ENCODE results near the gene LRRC73. TPM values are rescaled to one million over a fixed set of nuclear protein-coding genes. Genes with fewer than 3 reads are reported as not detected.

Gene LRRC73
- total RNA-seq, 1 experiment from 2014 or later = 0.22 TPM

DNA sequence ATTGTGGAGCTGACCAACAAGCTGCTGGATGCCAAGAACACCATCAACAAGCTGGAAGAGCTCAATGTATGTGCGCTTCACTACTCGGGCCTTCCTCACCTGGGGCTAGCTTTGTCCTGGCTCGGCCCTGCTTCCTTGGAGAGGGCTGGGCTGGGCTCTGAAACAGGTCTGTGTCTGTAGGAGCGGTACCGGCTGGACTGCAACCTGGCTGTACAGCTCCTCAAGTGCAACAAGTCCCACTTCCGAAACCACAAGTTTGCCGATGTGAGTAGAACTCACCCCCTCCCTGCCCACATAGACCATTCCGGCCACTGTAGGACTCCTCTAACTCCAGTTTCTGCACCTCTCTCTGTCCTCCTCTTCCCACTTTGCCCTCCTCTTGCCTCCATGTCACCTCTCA is 6.7 kb downstream of the LRRC73 start:
- ATAC-seq (no peak), DNase-seq (no peak)
- H4K20me1 ChIP-seq (ENCODE audit: low read length) = no peaks in the 10 kb centered on the region
- no peak overlapping the region for H3K9ac ChIP-seq (ENCODE audit: low read length)
- no peaks in the 10 kb centered on the region for H3F3A ChIP-seq (ENCODE audit: low read length, unreplicated experiment)
- no TSS peak for BruUV-seq (replicated peaks)
- H3K9me3 ChIP-seq (ENCODE audit: low read length) = no peaks in the 10 kb centered on the region
- H3K4me3 ChIP-seq (ENCODE audit: low read length) = no peak overlapping the region
- no peaks in the 10 kb centered on the region for H3K4me1 ChIP-seq (ENCODE audit: insufficient read depth, low read length)
- H3K36me3 ChIP-seq (ENCODE audit: low read depth, low read length) = peaks cover 14% of the 10 kb centered on the region
- no peak overlapping the region for H3K27ac ChIP-seq (ENCODE audit: low read length)
- H3K79me2 ChIP-seq (ENCODE audit: low read length) = no peaks in the 10 kb centered on the region
- no peaks in the 10 kb centered on the region for H3K27me3 ChIP-seq (ENCODE audit: low read length)
- intact Hi-C loops (cut with micrococcal nuclease) = loop anchor here (10.0 kb wide), 1 partner anchor 139 kb away; the partner anchor contains the start of gene ZNF318
- no peaks in the 10 kb centered on the region for H3K9me2 ChIP-seq (replicated peaks; ENCODE audit: low read length)
- no peak overlapping the region for H3K4me2 ChIP-seq (ENCODE audit: low read length)
- H2AFZ ChIP-seq (ENCODE audit: low read length) = no peak overlapping the region
- POLR2A ChIA-PET (ENCODE audit: unreplicated experiment) = no interaction called here
- TF ChIP-seq EZH2phosphoT487 (IDR thresholded peaks at IDR 0.05; ENCODE audit: borderline replicate concordance, low read length) = no peak
- TF ChIP-seq EZH2 (IDR thresholded peaks at IDR 0.05; ENCODE audit: low read length, unreplicated experiment) = no peak
- TF ChIP-seq, protein P1, sequence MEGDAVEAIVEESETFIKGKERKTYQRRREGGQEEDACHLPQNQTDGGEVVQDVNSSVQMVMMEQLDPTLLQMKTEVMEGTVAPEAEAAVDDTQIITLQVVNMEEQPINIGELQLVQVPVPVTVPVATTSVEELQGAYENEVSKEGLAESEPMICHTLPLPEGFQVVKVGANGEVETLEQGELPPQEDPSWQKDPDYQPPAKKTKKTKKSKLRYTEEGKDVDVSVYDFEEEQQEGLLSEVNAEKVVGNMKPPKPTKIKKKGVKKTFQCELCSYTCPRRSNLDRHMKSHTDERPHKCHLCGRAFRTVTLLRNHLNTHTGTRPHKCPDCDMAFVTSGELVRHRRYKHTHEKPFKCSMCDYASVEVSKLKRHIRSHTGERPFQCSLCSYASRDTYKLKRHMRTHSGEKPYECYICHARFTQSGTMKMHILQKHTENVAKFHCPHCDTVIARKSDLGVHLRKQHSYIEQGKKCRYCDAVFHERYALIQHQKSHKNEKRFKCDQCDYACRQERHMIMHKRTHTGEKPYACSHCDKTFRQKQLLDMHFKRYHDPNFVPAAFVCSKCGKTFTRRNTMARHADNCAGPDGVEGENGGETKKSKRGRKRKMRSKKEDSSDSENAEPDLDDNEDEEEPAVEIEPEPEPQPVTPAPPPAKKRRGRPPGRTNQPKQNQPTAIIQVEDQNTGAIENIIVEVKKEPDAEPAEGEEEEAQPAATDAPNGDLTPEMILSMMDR (conservative IDR thresholded peaks at IDR 0.05; ENCODE audit: low read depth, low read length) = no peak
- CTCF ChIA-PET = interaction anchor here (0.9 kb wide), 1 partner anchor 46 kb away, joined by 3 read pairs; no protein-coding TSS in a partner anchor

DNA sequence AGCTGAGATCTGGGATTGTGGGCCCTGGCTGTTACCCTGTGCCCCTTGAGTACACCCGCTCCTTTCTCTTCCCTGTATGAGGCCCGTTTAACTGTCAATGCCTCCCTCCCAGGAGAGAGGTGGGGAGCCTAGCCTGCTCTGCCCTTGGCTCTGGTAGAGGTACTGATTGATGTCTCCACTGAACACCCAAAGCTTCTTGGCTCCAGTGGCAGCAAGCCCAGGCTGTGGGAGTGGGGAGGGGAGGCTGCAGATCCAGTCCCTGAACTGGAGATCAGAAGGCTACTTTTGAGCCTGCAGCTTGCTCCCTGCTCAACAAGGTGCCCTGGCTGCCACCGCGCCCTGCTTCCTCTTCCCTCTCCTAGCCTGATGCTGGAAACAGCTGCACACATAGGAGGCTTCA is 7.5 kb downstream of the LRRC73 start:
- peaks cover 14% of the 10 kb centered on the region for H3K36me3 ChIP-seq (ENCODE audit: low read depth, low read length)
- DNase-seq = no peak
- H4K20me1 ChIP-seq (ENCODE audit: low read length) = no peaks in the 10 kb centered on the region
- intact Hi-C loops (cut with micrococcal nuclease) = loop anchor here (10.0 kb wide), 1 partner anchor 138 kb away; the partner anchor contains the start of gene ZNF318
- H3K9ac ChIP-seq (ENCODE audit: low read length) = no peak overlapping the region
- no peak for ATAC-seq
- H3K4me1 ChIP-seq (ENCODE audit: insufficient read depth, low read length) = no peaks in the 10 kb centered on the region
- ChIA-PET CTCF (interaction anchor here (0.9 kb wide), 1 partner anchor 45 kb away, joined by 3 read pairs; no protein-coding TSS in a partner anchor), POLR2A (ENCODE audit: unreplicated experiment) (no interaction called here)
- no peaks in the 10 kb centered on the region for H3K9me2 ChIP-seq (replicated peaks; ENCODE audit: low read length)
- no TSS peak for BruUV-seq (replicated peaks)
- TF ChIP-seq EZH2 (IDR thresholded peaks at IDR 0.05; ENCODE audit: low read length, unreplicated experiment) (no peak), EZH2phosphoT487 (IDR thresholded peaks at IDR 0.05; ENCODE audit: borderline replicate concordance, low read length) (no peak)
- TF ChIP-seq, protein P1 (conservative IDR thresholded peaks at IDR 0.05; ENCODE audit: low read depth, low read length) = no peak
- no peaks in the 10 kb centered on the region for H3K79me2 ChIP-seq (ENCODE audit: low read length)
- H3F3A ChIP-seq (ENCODE audit: low read length, unreplicated experiment) = no peaks in the 10 kb centered on the region
- H3K4me2 ChIP-seq (ENCODE audit: low read length) = no peak overlapping the region
- H2AFZ ChIP-seq (ENCODE audit: low read length) = no peak overlapping the region
- H3K27me3 ChIP-seq (ENCODE audit: low read length) = no peaks in the 10 kb centered on the region
- no peak overlapping the region for H3K27ac ChIP-seq (ENCODE audit: low read length)
- no peaks in the 10 kb centered on the region for H3K9me3 ChIP-seq (ENCODE audit: low read length)
- H3K4me3 ChIP-seq (ENCODE audit: low read length) = no peak overlapping the region

DNA sequence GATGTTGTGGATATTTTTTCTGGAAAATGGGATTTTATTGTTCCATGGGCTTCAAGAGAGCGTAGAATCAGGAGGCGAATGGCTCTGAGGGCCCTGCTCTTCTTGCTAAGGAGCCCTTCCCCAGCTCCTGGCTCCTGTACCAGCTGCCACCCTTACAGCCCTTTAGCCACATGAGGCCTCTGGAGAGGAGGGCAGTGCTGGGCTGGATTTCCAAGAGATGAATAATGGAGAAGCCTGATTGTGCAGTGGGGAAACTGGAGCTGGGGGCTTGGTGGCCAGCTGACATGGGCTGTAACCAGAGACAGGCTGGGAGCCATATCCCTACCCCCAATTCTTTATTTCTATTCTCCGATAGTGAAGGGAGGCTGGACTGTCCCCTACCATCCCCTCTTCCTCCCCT is 9.2 kb downstream of the LRRC73 start:
- H4K20me1 ChIP-seq (ENCODE audit: low read length) = no peaks in the 10 kb centered on the region
- H3F3A ChIP-seq (ENCODE audit: low read length, unreplicated experiment) = no peaks in the 10 kb centered on the region
- no peak for TF ChIP-seq EZH2phosphoT487 (IDR thresholded peaks at IDR 0.05; ENCODE audit: borderline replicate concordance, low read length)
- TF ChIP-seq, protein P1 (conservative IDR thresholded peaks at IDR 0.05; ENCODE audit: low read depth, low read length) = no peak
- TF ChIP-seq EZH2 (IDR thresholded peaks at IDR 0.05; ENCODE audit: low read length, unreplicated experiment) = no peak
- H3K79me2 ChIP-seq (ENCODE audit: low read length) = no peaks in the 10 kb centered on the region
- H3K27me3 ChIP-seq (ENCODE audit: low read length) = no peaks in the 10 kb centered on the region
- no peaks in the 10 kb centered on the region for H3K4me1 ChIP-seq (ENCODE audit: insufficient read depth, low read length)
- H3K9me2 ChIP-seq (replicated peaks; ENCODE audit: low read length) = no peaks in the 10 kb centered on the region
- no peak overlapping the region for H3K9ac ChIP-seq (ENCODE audit: low read length)
- peaks cover 14% of the 10 kb centered on the region for H3K36me3 ChIP-seq (ENCODE audit: low read depth, low read length)
- no peak overlapping the region for H3K4me2 ChIP-seq (ENCODE audit: low read length)
- ATAC-seq (no peak), DNase-seq (no peak)
- POLR2A ChIA-PET (ENCODE audit: unreplicated experiment) = interaction anchor here (0.6 kb wide), 1 partner anchor 1057 kb away, joined by 10 read pairs; no protein-coding TSS in a partner anchor
- no peak overlapping the region for H3K4me3 ChIP-seq (ENCODE audit: low read length)
- CTCF ChIA-PET = no interaction called here
- BruUV-seq (replicated peaks) = no TSS peak
- intact Hi-C loops (cut with micrococcal nuclease) = loop anchor here (10.0 kb wide), 1 partner anchor 136 kb away; the partner anchor contains the start of gene ZNF318
- no peaks in the 10 kb centered on the region for H3K9me3 ChIP-seq (ENCODE audit: low read length)
- H2AFZ ChIP-seq (ENCODE audit: low read length) = no peak overlapping the region
- H3K27ac ChIP-seq (ENCODE audit: low read length) = no peak overlapping the region

Data from PC-3 (cell line).